Astrocyte (in vitro differentiated cells and primary cell): ENCODE results near the gene RECK. TPM values are rescaled to one million over a fixed set of nuclear protein-coding genes. Genes with fewer than 3 reads are reported as not detected.

Experiments used
- DNase-seq: peaks from one replicate; pipeline ENCODE4 v3.0.0-alpha.2; 2010; ENCODE audit warnings: low read depth
- FAIRE-seq: peaks from 2 replicates; lab custom pipeline; 2011; peaks lifted over from hg19 to GRCh38; lab: Jason Lieb, UNC
- H2AFZ ChIP-seq: 2 replicates; pipeline ENCODE4 v1.6.0; 2012; ENCODE audit warnings: low read depth, low read length, inconsistent platforms
- H3K27ac ChIP-seq: 2 replicates; pipeline ENCODE4 v1.5.1; 2011; ENCODE audit warnings: low read depth, low read length, inconsistent platforms
- H3K27me3 ChIP-seq: 2 replicates; pipeline ENCODE4 v1.6.0; 2011; ENCODE audit warnings: low read length, inconsistent platforms; ENCODE audit not compliant: insufficient read depth
- H3K36me3 ChIP-seq: 2 replicates; pipeline ENCODE4 v1.5.1; 2011; ENCODE audit warnings: low read length, inconsistent platforms; ENCODE audit not compliant: insufficient read depth
- H3K4me1 ChIP-seq: 2 replicates; pipeline ENCODE4 v1.5.1; 2011; ENCODE audit warnings: low read length, inconsistent platforms; ENCODE audit not compliant: insufficient read depth
- H3K4me2 ChIP-seq: 2 replicates; pipeline ENCODE4 v1.6.0; 2012; ENCODE audit warnings: low read length, inconsistent platforms
- H3K4me3 ChIP-seq: 2 replicates; pipeline ENCODE4 v1.5.1; 2011; ENCODE audit warnings: low read depth, mild to moderate bottlenecking, low read length, inconsistent platforms; ENCODE audit not compliant: insufficient read depth
- H3K79me2 ChIP-seq: 2 replicates; pipeline ENCODE4 v1.6.0; 2012; ENCODE audit warnings: mild to moderate bottlenecking, low read length, inconsistent platforms; ENCODE audit not compliant: insufficient read depth
- H3K9ac ChIP-seq: 2 replicates; pipeline ENCODE4 v1.6.0; 2012; ENCODE audit warnings: mild to moderate bottlenecking, low read length, inconsistent platforms
- H3K9me3 ChIP-seq: 2 replicates; pipeline ENCODE4 v1.5.1; 2012; ENCODE audit warnings: low read depth, mild to moderate bottlenecking, low read length, inconsistent platforms; ENCODE audit not compliant: insufficient read depth
- H4K20me1 ChIP-seq: 2 replicates; pipeline ENCODE4 v1.6.0; 2012; ENCODE audit warnings: low read length, inconsistent platforms; ENCODE audit not compliant: insufficient read depth
- H3K27ac Mint-ChIP-seq: one replicate; pipeline ENCODE4 v1.8.0; 2021; ENCODE audit warnings: mild to moderate bottlenecking, mixed read lengths; ENCODE audit not compliant: unreplicated experiment
- H3K27me3 Mint-ChIP-seq: one replicate; pipeline ENCODE4 v1.8.0; 2021; ENCODE audit warnings: low read depth, mixed read lengths; ENCODE audit not compliant: unreplicated experiment
- H3K36me3 Mint-ChIP-seq: one replicate; pipeline ENCODE4 v1.8.0; 2021; ENCODE audit warnings: low read depth, mixed read lengths; ENCODE audit not compliant: unreplicated experiment
- H3K4me1 Mint-ChIP-seq: one replicate; pipeline ENCODE4 v1.8.0; 2021; ENCODE audit warnings: low read depth, mixed read lengths; ENCODE audit not compliant: unreplicated experiment
- H3K4me3 Mint-ChIP-seq: one replicate; pipeline ENCODE4 v1.8.0; 2021; ENCODE audit warnings: mild to moderate bottlenecking, moderate library complexity, mixed read lengths; ENCODE audit not compliant: unreplicated experiment
- H3K9me3 Mint-ChIP-seq: one replicate; pipeline ENCODE4 v1.8.0; 2021; ENCODE audit warnings: mild to moderate bottlenecking, mixed read lengths; ENCODE audit not compliant: unreplicated experiment
- EZH2 ChIP-seq: IDR thresholded peaks from 2 replicates; pipeline ENCODE4 v1.6.1; 2012; ENCODE audit warnings: mild to moderate bottlenecking, low read length, inconsistent platforms; ENCODE audit not compliant: insufficient read depth
- total RNA-seq: library from RNA; stranded (reverse); gene quantifications from 2 replicates; pipeline ENCODE4 v1.2.1, GENCODE V29; 2021
- TF ChIP-seq, protein P1 (sequence below): IDR thresholded peaks from 2 replicates; pipeline ENCODE4 v1.5.1; 2011; ENCODE audit warnings: low read depth, mild to moderate bottlenecking, inconsistent platforms, low read length, moderate library complexity; ENCODE audit not compliant: insufficient read depth

RECK gene
- total RNA-seq, 1 donor from 2014 or later = 21.6 TPM

DNA sequence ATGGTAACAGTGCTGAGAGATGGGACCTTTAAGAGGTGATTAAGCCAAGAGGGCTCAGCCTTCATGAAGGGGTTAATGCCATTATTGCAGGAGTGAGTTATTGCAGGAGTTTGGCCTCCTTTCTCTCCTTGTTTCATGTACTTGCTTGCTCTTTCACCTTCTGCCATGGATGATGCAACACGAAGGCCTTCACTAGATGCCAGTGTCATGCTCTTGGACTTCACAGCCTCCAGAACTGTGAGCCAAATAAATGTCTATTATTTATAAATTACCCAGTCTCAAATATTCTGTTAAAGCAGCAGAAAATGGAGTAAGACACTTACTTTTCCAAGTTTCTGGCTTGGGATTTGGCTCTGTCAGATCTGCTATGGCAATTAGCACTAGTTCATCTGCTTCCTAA, 38.4 kb upstream of the RECK start:
- DNase-seq = no peak
- Mint-ChIP-seq H3K4me3 (no peak overlapping the region), H3K4me1 (peaks cover 8% of the 10 kb centered on the region), H3K27ac (no peak overlapping the region), H3K36me3 (peaks cover under 1% of the 10 kb centered on the region), H3K9me3 (peaks cover 12% of the 10 kb centered on the region), H3K27me3 (peaks cover 18% of the 10 kb centered on the region)
- Histone ChIP-seq H3K9me3 (no peaks in the 10 kb centered on the region), H3K79me2 (no peaks in the 10 kb centered on the region), H3K36me3 (no peaks in the 10 kb centered on the region), H4K20me1 (no peaks in the 10 kb centered on the region), H3K9ac (no peak overlapping the region), H3K27ac (no peak overlapping the region), H3K4me2 (no peak overlapping the region), H3K4me1 (peaks cover 6% of the 10 kb centered on the region), H3K27me3 (peaks cover 8% of the 10 kb centered on the region), H3K4me3 (no peak overlapping the region), H2AFZ (no peak overlapping the region)
- TF ChIP-seq, protein P1, sequence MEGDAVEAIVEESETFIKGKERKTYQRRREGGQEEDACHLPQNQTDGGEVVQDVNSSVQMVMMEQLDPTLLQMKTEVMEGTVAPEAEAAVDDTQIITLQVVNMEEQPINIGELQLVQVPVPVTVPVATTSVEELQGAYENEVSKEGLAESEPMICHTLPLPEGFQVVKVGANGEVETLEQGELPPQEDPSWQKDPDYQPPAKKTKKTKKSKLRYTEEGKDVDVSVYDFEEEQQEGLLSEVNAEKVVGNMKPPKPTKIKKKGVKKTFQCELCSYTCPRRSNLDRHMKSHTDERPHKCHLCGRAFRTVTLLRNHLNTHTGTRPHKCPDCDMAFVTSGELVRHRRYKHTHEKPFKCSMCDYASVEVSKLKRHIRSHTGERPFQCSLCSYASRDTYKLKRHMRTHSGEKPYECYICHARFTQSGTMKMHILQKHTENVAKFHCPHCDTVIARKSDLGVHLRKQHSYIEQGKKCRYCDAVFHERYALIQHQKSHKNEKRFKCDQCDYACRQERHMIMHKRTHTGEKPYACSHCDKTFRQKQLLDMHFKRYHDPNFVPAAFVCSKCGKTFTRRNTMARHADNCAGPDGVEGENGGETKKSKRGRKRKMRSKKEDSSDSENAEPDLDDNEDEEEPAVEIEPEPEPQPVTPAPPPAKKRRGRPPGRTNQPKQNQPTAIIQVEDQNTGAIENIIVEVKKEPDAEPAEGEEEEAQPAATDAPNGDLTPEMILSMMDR = no peak
- no peak for TF ChIP-seq EZH2
- no peak for FAIRE-seq

DNA sequence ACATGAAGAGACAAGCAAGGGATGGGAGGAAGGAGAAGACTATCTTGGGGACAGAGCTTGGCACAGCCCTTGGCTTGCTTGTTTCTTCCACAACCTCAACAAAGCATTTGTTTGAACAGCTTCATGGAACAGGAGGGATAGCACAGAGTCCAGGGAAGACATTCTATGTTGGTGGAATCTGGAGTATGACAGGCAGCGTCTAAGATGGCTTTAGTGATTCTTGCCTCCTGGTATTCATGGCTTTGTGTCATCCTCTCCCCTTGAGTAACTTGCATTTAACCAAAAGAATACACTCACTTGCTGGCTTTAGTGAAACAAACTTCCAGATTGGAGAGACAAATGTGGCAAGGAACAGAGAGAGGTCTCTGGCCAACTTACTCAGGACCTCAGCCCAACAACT, 30.8 kb upstream of the RECK start:
- H3K36me3 ChIP-seq = no peaks in the 10 kb centered on the region
- Mint-ChIP-seq H3K36me3 (peaks cover 3% of the 10 kb centered on the region), H3K4me1 (no peaks in the 10 kb centered on the region), H3K4me3 (no peak overlapping the region), H3K27ac (no peak overlapping the region), H3K27me3 (peaks cover 45% of the 10 kb centered on the region), H3K9me3 (peaks cover 15% of the 10 kb centered on the region)
- no peak overlapping the region for H3K27ac ChIP-seq
- FAIRE-seq (no peak), DNase-seq (no peak)
- no peaks in the 10 kb centered on the region for H4K20me1 ChIP-seq
- H3K9ac ChIP-seq = no peak overlapping the region
- peaks cover 19% of the 10 kb centered on the region for H3K27me3 ChIP-seq
- H3K4me1 ChIP-seq = no peaks in the 10 kb centered on the region
- peaks cover 11% of the 10 kb centered on the region for H3K9me3 ChIP-seq
- TF ChIP-seq EZH2 = no peak
- TF ChIP-seq, protein P1 = no peak
- H3K4me2 ChIP-seq = no peak overlapping the region
- H3K4me3 ChIP-seq = no peak overlapping the region
- no peak overlapping the region for H2AFZ ChIP-seq
- H3K79me2 ChIP-seq = no peaks in the 10 kb centered on the region

DNA sequence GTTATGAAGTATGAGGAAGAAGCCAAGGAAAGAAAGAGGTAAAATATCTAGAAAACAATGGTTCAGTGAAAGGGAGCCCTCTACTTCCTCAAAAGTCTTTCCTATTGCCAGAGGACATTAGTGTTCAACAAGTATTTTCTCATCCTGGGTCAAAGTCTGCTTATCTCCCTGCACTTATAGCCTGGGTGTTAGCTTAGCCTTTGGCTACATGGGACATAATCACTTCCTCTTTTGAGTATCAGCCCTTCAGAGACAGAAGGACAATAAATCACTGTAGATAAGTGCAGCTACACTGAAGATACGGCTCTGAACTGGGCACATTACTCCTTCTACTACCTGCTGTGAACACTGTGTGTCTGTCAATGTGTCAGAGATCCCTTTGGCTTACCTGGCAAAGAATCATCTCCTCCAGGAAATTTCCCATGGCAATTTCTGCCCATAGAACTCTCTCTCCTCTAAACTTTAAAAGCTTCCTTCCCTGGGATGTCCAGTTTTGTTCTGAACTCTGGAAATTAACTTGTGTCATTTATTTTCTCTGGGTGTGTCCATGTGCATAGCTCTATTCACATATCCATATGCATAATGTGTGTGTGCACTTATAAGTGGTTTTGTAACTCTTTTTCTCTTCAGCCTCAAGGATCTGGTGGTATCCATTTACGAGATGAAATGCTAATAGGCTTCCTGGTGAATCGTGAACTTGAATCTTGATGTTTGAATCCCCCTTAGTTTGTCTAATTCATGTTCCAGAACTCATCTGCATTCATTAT, 30.0 kb upstream of the RECK start:
- Mint-ChIP-seq H3K36me3 (peaks cover 3% of the 10 kb centered on the region), H3K9me3 (peaks cover 15% of the 10 kb centered on the region), H3K27me3 (peaks cover 49% of the 10 kb centered on the region), H3K27ac (no peak overlapping the region), H3K4me3 (no peak overlapping the region), H3K4me1 (peaks cover 4% of the 10 kb centered on the region)
- no peak overlapping the region for H2AFZ ChIP-seq
- H3K27ac ChIP-seq = no peak overlapping the region
- TF ChIP-seq, protein P1 = no peak
- TF ChIP-seq EZH2 = no peak
- no peaks in the 10 kb centered on the region for H3K4me1 ChIP-seq
- peaks cover 17% of the 10 kb centered on the region for H3K27me3 ChIP-seq
- H3K9me3 ChIP-seq = peaks cover 11% of the 10 kb centered on the region
- H3K79me2 ChIP-seq = no peaks in the 10 kb centered on the region
- no peaks in the 10 kb centered on the region for H4K20me1 ChIP-seq
- no peak overlapping the region for H3K4me3 ChIP-seq
- no peak for FAIRE-seq
- H3K4me2 ChIP-seq = no peak overlapping the region
- DNase-seq = no peak
- no peak overlapping the region for H3K9ac ChIP-seq
- no peaks in the 10 kb centered on the region for H3K36me3 ChIP-seq
